PFSK-1 (cell line): Measurements from ENCODE around the gene SLAMF7.

Experiments used
- FOXP2 ChIP-seq: optimal IDR thresholded peaks from 2 replicates; pipeline ENCODE3; 2011; ENCODE audit warnings: borderline replicate concordance, control low read depth, inconsistent platforms; ENCODE audit not compliant: insufficient read depth; ENCODE audit errors: extremely low read length, extremely low read depth
- POLR2AphosphoS5 ChIP-seq: IDR thresholded peaks from 2 replicates; pipeline ENCODE4 v1.6.1; 2012; ENCODE audit warnings: low read depth, mild to moderate bottlenecking, control low read depth, low read length, moderate library complexity
- SIN3A ChIP-seq: IDR thresholded peaks from 2 replicates; pipeline ENCODE4 v1.6.1; 2012; ENCODE audit warnings: mild to moderate bottlenecking, low read length, moderate library complexity, borderline replicate concordance; ENCODE audit not compliant: insufficient read depth
- TAF1 ChIP-seq: IDR thresholded peaks from 2 replicates; pipeline ENCODE4 v1.6.1; 2012; ENCODE audit warnings: low read length, control low read depth, borderline replicate concordance; ENCODE audit not compliant: insufficient read depth
- TF ChIP-seq, protein P1 (sequence below), 2 experiments: IDR thresholded peaks; 2 replicates each; pipeline versions ENCODE4 v1.6.1 to v1.8.0; 2011 to 2012; ENCODE audit warnings: low read depth in 2 of 2, low read length in 2 of 2, control low read depth in 1 of 2, inconsistent platforms in 1 of 2, mild to moderate bottlenecking in 1 of 2, moderate library complexity in 1 of 2; ENCODE audit not compliant: insufficient read depth in 1 of 2

Gene SLAMF7

GRCh38 chr1:160800645-160801408, 61.8 kb downstream of the SLAMF7 start:
- TF ChIP-seq FOXP2 = no peak
- no peak for TF ChIP-seq POLR2AphosphoS5
- no peak for TF ChIP-seq SIN3A
- TF ChIP-seq, protein P1, sequence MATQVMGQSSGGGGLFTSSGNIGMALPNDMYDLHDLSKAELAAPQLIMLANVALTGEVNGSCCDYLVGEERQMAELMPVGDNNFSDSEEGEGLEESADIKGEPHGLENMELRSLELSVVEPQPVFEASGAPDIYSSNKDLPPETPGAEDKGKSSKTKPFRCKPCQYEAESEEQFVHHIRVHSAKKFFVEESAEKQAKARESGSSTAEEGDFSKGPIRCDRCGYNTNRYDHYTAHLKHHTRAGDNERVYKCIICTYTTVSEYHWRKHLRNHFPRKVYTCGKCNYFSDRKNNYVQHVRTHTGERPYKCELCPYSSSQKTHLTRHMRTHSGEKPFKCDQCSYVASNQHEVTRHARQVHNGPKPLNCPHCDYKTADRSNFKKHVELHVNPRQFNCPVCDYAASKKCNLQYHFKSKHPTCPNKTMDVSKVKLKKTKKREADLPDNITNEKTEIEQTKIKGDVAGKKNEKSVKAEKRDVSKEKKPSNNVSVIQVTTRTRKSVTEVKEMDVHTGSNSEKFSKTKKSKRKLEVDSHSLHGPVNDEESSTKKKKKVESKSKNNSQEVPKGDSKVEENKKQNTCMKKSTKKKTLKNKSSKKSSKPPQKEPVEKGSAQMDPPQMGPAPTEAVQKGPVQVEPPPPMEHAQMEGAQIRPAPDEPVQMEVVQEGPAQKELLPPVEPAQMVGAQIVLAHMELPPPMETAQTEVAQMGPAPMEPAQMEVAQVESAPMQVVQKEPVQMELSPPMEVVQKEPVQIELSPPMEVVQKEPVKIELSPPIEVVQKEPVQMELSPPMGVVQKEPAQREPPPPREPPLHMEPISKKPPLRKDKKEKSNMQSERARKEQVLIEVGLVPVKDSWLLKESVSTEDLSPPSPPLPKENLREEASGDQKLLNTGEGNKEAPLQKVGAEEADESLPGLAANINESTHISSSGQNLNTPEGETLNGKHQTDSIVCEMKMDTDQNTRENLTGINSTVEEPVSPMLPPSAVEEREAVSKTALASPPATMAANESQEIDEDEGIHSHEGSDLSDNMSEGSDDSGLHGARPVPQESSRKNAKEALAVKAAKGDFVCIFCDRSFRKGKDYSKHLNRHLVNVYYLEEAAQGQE (IDR thresholded peaks at IDR 0.05; ENCODE audit: insufficient read depth in 1 of 2, low read depth in 2 of 2, low read length in 2 of 2) = no peak
- TF ChIP-seq TAF1 = no peak

DNA sequence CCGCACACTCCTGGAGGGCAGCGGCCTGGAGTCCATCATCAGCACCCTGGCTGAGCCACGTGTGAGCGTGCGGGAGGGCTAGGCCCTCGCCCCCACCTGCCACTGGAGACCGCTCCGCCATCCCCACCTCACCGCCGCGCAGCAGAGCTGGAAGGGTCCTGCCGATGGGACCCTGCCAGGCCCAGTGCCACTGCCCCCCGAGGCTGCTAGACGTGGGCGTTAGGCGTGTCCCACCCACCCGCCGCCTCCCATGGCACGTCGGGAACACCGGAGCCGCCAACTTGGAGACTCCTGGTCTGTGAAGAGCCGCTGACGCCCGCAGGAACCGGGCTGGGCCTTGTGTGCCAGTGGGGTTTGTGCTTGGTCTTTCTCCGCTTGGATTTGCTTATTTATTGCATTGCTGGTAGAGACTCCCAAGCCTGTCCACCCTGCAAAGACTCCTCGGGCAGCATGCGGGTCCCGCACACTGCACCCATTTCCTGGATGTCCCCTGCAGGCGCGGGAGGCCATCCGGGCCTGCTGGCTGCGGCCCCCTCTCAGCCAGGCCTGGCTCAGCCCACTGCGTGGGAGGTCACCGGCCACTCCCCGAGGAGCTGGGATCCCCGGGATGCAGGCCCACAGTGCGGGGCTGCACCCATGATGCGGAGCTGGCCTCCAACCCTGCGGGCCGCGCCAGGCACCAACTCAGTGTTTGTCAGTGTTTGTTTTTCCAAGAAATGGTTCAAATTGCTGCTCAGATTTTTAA, 63.0 kb downstream of the SLAMF7 start:
- TF ChIP-seq POLR2AphosphoS5 (no peak), FOXP2 (no peak), SIN3A (no peak)
- TF ChIP-seq, protein P1 (IDR thresholded peaks at IDR 0.05; ENCODE audit: insufficient read depth in 1 of 2, low read depth in 2 of 2, low read length in 2 of 2) = no peak
